RWPE2 (cell line): Measurements from ENCODE around the gene EXD3.
"Not testable (repeated sequence)": the region's sequence is repeated elsewhere in the genome, so short reads cannot be mapped to it uniquely, and the experiment has no call there.

Experiments
- ATAC-seq: fragments of 200-7000 bp; cut with Tn5 transposase; 3 replicates; pipeline ENCODE4 v1.9.1; 2021; ENCODE audit warnings: low read depth
- DNase-seq: peaks from one replicate; pipeline ENCODE4 v3.0.0-alpha.2; 2020; ENCODE audit warnings: low spot score
- H3K27ac ChIP-seq: fragments of 450-650 bp; 2 replicates; pipeline ENCODE4 v1.5.1; 2017; ENCODE audit warnings: mild to moderate bottlenecking; ENCODE audit not compliant: poor library complexity, severe bottlenecking
- H3K27me3 ChIP-seq: fragments of 250-450 bp; sonication (Bioruptor Pico); 2 replicates; pipeline ENCODE4 v1.5.1; 2021; ENCODE audit warnings: mild to moderate bottlenecking, moderate library complexity; ENCODE audit not compliant: insufficient read depth, poor library complexity, severe bottlenecking
- H3K36me3 ChIP-seq: fragments of 250-450 bp; sonication (Bioruptor Pico); 2 replicates; pipeline ENCODE4 v1.5.1; 2020; ENCODE audit warnings: low read depth, mild to moderate bottlenecking, moderate library complexity
- H3K4me1 ChIP-seq: fragments of 250-450 bp; sonication (Bioruptor Pico); 2 replicates; pipeline ENCODE4 v1.5.1; 2021; ENCODE audit warnings: mild to moderate bottlenecking, moderate library complexity; ENCODE audit not compliant: insufficient read depth, poor library complexity, severe bottlenecking
- H3K4me3 ChIP-seq: fragments of 250-450 bp; sonication (Bioruptor Pico); 2 replicates; pipeline ENCODE4 v1.5.1; 2021; ENCODE audit warnings: mild to moderate bottlenecking, moderate library complexity; ENCODE audit not compliant: severe bottlenecking
- H3K9me3 ChIP-seq: fragments of 250-450 bp; sonication (Bioruptor Pico); 2 replicates; pipeline ENCODE4 v1.5.1; 2021; ENCODE audit warnings: mild to moderate bottlenecking, moderate library complexity; ENCODE audit not compliant: severe bottlenecking
- TF ChIP-seq, protein P1 (sequence below): fragments of 450-650 bp; IDR thresholded peaks from one replicate; pipeline ENCODE4 v1.5.1; 2017; ENCODE audit warnings: mild to moderate bottlenecking, moderate library complexity; ENCODE audit not compliant: poor library complexity, severe bottlenecking

EXD3 gene

DNA sequence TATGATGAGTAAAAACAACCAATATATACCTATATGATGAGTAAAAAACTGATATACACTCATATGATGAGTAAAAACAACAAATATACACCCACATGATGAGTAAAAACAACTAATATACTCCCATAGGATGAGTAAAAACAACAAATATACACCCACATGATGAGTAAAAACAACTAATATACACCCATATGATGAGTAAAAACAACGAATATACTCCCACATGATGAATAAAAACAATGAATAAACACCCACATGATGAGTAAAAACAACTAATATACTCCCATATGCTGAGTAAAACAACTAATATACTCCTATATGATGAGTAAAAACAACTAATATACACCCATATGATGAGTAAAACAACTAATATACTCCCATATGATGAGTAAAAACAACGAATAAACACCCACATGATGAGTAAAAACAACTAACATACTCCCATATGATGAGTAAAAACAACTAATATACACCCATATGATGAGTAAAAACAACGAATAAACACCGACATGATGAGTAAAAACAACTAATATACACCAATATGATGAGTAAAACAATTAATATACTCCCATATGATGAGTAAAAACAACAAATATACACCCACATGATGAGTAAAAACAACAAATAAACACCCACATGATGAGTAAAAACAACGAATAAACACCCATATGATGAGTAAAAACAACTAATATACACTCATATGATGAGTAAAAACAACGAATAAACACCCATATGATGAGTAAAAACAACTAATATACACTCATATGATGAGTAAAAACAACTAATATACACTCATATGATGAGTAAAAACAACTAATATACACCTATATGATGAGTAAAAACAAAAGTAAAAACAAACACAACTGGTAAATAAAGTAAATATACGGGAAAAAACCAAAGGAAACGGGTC is 95.1 kb downstream of the EXD3 start:
- not testable (repeated sequence) for H3K27ac ChIP-seq, H3K27me3 ChIP-seq, ATAC-seq, H3K4me3 ChIP-seq, H3K36me3 ChIP-seq, H3K4me1 ChIP-seq, DNase-seq, H3K9me3 ChIP-seq

DNA sequence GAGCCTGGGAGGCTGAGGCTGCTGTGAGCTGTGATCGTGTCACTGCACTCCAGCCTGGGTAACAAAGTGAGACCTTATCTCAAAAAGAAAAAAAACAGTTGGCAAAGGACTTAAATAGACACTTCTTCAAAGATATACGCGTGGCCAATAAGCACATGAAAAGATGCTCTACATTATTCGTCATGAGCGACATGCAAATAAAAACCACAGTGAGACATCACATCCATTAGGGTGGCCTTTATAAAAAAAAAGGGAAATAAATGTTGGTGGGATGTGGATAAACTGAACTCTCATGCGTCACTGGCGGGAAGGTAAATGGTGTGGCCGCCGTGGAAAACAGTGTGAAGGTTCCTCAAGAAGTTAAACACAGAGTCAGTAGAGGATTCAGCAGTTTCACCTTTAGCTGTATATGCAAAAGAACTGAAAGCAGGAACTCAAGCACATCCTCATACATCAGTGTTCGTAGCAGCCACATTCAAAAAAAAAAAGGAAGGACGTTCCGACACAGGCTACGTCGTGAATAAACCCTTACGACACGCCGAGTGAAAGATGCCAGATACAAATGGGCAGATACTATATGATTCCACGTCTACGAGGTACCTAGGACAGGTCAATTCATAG is 96.4 kb downstream of the EXD3 start:
- no peaks in the 10 kb centered on the region for H3K4me1 ChIP-seq
- no peaks in the 10 kb centered on the region for H3K9me3 ChIP-seq
- TF ChIP-seq, protein P1, sequence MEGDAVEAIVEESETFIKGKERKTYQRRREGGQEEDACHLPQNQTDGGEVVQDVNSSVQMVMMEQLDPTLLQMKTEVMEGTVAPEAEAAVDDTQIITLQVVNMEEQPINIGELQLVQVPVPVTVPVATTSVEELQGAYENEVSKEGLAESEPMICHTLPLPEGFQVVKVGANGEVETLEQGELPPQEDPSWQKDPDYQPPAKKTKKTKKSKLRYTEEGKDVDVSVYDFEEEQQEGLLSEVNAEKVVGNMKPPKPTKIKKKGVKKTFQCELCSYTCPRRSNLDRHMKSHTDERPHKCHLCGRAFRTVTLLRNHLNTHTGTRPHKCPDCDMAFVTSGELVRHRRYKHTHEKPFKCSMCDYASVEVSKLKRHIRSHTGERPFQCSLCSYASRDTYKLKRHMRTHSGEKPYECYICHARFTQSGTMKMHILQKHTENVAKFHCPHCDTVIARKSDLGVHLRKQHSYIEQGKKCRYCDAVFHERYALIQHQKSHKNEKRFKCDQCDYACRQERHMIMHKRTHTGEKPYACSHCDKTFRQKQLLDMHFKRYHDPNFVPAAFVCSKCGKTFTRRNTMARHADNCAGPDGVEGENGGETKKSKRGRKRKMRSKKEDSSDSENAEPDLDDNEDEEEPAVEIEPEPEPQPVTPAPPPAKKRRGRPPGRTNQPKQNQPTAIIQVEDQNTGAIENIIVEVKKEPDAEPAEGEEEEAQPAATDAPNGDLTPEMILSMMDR = no peak
- no peaks in the 10 kb centered on the region for H3K27me3 ChIP-seq
- DNase-seq (no peak), ATAC-seq (no peak)
- no peak overlapping the region for H3K4me3 ChIP-seq
- H3K27ac ChIP-seq = no peak overlapping the region
- H3K36me3 ChIP-seq = no peaks in the 10 kb centered on the region

DNA sequence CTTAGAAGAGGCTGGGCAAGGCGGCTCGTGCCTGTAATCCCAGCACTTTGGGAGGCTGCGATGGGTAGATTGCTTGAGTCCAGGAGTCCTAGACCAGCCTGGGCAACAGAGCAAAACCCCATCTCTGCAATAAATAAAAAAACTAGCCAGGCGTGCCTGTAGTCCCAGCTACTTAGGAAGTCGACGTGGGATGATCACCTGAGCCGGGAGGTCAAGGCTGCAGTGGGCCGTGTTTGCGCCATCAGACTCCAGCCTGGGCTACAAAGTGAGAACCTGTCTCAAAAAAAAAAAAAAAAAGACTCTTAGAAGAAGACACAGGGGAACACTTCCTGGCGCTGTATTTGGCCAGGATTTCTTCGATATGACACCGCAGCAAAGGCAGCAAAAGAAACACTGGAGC is 97.2 kb downstream of the EXD3 start:
- Histone ChIP-seq H3K36me3 (no peaks in the 10 kb centered on the region), H3K4me1 (no peaks in the 10 kb centered on the region), H3K4me3 (no peak overlapping the region), H3K27ac (no peak overlapping the region), H3K9me3 (no peaks in the 10 kb centered on the region), H3K27me3 (no peaks in the 10 kb centered on the region)
- TF ChIP-seq, protein P1 = no peak
- no peak for DNase-seq
- no peak for ATAC-seq

DNA sequence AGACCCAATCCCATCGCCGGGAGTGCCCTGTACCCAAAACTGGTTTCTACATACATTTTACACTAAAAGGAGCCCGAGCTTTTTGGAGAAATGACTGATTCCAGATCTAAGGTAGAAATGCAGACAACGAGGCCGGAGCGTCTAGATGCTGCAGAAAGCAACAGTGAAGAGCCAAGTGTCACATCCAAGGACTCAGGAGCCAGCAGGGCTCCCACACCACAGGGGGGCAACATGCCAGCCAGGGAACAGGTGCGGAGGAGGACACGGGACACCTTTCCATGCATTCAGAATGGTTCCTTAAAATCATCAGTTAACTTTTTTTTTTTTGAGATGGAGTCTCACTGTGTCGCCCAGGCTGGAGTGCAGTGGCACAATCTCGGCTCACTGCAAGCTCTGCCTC is 97.8 kb downstream of the EXD3 start:
- Histone ChIP-seq H3K9me3 (no peaks in the 10 kb centered on the region), H3K4me3 (no peak overlapping the region), H3K36me3 (no peaks in the 10 kb centered on the region), H3K27me3 (no peaks in the 10 kb centered on the region), H3K27ac (no peak overlapping the region), H3K4me1 (no peaks in the 10 kb centered on the region)
- TF ChIP-seq, protein P1 = no peak
- ATAC-seq = no peak
- DNase-seq = no peak

DNA sequence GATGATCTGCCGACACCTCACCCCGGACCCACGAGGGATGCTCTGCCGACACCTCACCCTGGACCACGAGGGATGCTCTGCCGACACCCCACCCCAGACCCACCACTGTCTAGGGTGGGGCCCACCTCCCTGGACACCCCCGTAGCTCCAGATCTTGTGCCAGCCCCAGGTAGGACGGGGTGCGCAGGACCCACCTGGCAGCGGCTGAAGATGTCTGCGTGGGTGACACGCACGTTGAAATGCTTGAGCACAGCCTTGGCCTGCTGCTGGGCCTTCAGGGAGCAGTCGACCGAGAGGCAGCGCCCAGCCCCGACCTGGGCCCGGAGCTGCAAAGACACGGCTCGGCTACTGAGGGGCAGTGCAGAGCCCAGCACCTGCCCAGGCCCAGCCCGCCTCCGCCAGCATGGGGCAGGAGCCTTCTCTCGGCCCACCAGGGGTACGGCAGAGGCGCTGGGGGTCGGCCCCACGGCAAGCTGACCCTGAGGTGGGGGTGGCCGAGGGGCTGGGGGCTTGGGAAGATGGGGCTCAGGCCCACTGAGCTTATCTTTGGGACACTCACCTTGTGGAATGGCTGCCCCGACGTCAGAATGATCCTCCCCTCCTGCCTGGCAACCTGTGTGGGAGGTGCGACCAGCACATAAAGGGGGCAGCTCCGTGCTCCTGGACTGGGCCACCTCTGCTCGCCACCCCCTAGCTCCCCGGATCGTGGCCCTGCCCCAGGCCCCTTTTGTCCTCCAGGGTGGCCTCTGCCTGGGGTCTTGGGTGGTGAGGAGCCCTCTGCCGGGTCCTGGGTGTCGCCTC is 99.2 kb downstream of the EXD3 start:
- Histone ChIP-seq H3K9me3 (no peaks in the 10 kb centered on the region), H3K27me3 (no peaks in the 10 kb centered on the region), H3K4me3 (no peak overlapping the region), H3K36me3 (no peaks in the 10 kb centered on the region), H3K4me1 (no peaks in the 10 kb centered on the region), H3K27ac (no peak overlapping the region)
- TF ChIP-seq, protein P1 = no peak
- no peak for ATAC-seq
- no peak for DNase-seq
